ENCODE measurements around the gene DAP. TPM values are rescaled to one million over a fixed set of nuclear protein-coding genes. Genes with fewer than 3 reads are reported as not detected.

DAP gene
- total RNA-seq, 1 donor from 2014 or later = 74.4 TPM

DNA sequence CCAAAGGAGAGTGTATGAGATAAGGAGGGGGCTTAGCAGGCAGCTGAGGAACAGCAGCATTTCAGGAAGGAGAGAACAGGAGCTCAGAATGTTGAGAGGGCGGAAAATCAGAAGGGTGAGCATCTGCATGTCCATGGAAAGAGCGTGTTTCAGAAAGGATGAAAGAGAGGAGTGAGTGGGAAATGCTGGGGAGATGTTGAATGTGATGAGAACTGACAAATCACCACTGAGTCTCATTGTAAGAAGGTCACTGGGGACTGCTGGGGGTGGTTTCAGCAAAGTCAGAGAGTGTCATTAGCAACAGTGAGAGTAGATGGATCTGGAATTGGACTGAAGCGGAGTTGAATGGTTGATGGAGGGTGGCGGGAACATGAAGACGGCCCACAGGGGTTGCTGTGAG lies 131.4 kb downstream of the DAP start:
- no peak for DNase-seq (ENCODE audit: extremely low spot score in 2 of 2)
- Histone ChIP-seq H3K36me3 (no peaks in the 10 kb centered on the region), H3K4me1 (peaks cover 30% of the 10 kb centered on the region), H3K27ac (no peak overlapping the region), H3K9me3 (no peaks in the 10 kb centered on the region), H3K27me3 (no peaks in the 10 kb centered on the region), H3K4me3 (no peak overlapping the region)
- intact Hi-C loops (cut with DNase I) = loop anchor here (5.0 kb wide), 1 partner anchor 172 kb away; no protein-coding TSS in a partner anchor
- TF ChIP-seq POLR2A (IDR thresholded peaks at IDR 0.05) (no peak), POLR2AphosphoS5 (IDR thresholded peaks at IDR 0.05; ENCODE audit: insufficient read depth in 1 of 2, low read depth in 1 of 2) (no peak)
- TF ChIP-seq, protein P1, sequence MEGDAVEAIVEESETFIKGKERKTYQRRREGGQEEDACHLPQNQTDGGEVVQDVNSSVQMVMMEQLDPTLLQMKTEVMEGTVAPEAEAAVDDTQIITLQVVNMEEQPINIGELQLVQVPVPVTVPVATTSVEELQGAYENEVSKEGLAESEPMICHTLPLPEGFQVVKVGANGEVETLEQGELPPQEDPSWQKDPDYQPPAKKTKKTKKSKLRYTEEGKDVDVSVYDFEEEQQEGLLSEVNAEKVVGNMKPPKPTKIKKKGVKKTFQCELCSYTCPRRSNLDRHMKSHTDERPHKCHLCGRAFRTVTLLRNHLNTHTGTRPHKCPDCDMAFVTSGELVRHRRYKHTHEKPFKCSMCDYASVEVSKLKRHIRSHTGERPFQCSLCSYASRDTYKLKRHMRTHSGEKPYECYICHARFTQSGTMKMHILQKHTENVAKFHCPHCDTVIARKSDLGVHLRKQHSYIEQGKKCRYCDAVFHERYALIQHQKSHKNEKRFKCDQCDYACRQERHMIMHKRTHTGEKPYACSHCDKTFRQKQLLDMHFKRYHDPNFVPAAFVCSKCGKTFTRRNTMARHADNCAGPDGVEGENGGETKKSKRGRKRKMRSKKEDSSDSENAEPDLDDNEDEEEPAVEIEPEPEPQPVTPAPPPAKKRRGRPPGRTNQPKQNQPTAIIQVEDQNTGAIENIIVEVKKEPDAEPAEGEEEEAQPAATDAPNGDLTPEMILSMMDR (IDR thresholded peaks at IDR 0.05) = no peak

Small RNA genes lying within 50 kb of the gene (small RNA-seq; reads per million reads assigned to genes)
- gene AC012629.4 = not detected

Other genes with a start within 250 kb of the DAP start
- gene ANKRD33B, start 197.2 kb downstream of the DAP start, total RNA-seq = 14.2 TPM